Epithelial cell of proximal tubule (primary cell): ENCODE measurements around the gene OCA2. TPM values are rescaled to one million over a fixed set of nuclear protein-coding genes. Genes with fewer than 3 reads are reported as not detected.
"Not testable (repeated sequence)": the region's sequence is repeated elsewhere in the genome, so short reads cannot be mapped to it uniquely, and the experiment has no call there.

Source experiments
- DNase-seq: peaks from one replicate; pipeline ENCODE4 v3.0.0-alpha.2; 2011; ENCODE audit warnings: low read depth
- H3K4me3 ChIP-seq: 2 replicates; pipeline ENCODE4 v1.5.1; 2011; ENCODE audit warnings: low read depth, mild to moderate bottlenecking, low read length
- CTCF ChIP-seq: conservative IDR thresholded peaks from 2 replicates; pipeline ENCODE4 v1.5.1; 2012; ENCODE audit warnings: low read depth, mild to moderate bottlenecking, low read length
- total RNA-seq: library from RNA; depleted of rRNA; stranded (reverse); fragments of >200 nt; gene quantifications from 2 replicates; pipeline ENCODE4 v1.2.3, GENCODE V29; 2015

The OCA2 gene
- total RNA-seq, 1 donor from 2014 or later: not detected

DNA sequence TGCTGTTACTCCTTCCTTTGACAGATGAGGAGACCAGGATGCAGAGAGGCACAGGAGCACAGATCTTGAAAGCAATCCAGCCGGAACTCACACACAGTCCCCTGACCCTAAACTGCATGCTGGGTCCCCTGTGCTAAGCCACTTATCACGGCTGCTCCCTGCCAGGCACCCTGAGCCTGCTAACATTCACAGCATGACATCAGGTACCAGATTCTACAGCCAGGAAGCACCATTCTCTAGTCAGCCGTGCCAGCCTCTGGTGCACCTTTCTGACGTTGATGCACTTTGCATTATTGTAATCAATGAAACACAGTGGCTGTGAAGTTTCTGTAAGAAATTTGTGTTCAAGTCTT lies 247.3 kb downstream of the OCA2 start:
- H3K4me3 ChIP-seq: no peak overlapping the region
- DNase-seq: no peak
- no peak for TF ChIP-seq CTCF

DNA sequence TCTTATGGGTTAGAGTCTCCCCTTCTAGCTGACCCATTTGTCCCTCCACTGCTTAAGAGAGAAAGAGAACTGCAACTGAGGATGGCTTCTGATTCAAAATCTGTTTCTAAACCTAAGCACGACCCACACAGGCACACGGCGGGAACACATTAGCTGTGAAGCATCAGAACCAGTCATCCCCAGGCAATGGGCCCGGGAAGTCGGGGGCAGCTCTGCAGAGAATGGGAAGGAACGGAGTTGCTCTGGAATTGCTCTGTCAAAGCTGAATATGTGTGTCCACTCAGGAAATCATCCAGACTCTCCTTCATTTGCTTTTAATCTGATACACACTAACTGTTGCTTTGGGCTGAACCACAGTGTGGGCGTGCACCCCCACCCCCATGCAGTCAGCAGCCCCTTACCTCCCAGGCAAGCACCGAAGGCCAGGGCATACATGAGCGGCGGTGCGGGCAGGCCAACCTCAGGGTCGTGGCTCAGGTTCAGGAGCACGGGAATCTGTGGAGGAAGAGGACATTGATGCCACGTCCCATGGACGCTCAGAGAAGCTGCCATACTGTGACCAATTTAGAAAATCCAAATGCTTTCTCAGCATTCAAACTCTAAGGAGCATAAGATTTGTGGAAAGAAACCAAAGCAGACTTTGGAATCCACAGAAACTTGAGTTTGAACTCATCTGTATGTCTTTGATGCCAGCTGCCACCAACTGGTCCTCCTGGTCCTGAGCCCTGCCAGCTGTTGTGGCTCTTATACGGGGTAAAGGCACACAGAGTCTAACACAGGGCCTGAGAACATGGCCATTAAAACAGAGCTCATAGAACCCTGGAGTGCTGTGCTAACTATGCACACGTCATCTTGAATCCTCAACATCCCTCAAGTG lies 247.9 kb downstream of the OCA2 start:
- DNase-seq: no peak
- TF ChIP-seq CTCF: no peak
- no peak overlapping the region for H3K4me3 ChIP-seq

GRCh38 chr15:27850050-27850449 lies 249.1 kb downstream of the OCA2 start:
- no peak for TF ChIP-seq CTCF
- DNase-seq: no peak
- no peak overlapping the region for H3K4me3 ChIP-seq

- not testable (repeated sequence) for H3K4me3 ChIP-seq, DNase-seq
These were observed 250.2 kb downstream of the OCA2 start for GRCh38 chr15:27848936-27849335.

DNA sequence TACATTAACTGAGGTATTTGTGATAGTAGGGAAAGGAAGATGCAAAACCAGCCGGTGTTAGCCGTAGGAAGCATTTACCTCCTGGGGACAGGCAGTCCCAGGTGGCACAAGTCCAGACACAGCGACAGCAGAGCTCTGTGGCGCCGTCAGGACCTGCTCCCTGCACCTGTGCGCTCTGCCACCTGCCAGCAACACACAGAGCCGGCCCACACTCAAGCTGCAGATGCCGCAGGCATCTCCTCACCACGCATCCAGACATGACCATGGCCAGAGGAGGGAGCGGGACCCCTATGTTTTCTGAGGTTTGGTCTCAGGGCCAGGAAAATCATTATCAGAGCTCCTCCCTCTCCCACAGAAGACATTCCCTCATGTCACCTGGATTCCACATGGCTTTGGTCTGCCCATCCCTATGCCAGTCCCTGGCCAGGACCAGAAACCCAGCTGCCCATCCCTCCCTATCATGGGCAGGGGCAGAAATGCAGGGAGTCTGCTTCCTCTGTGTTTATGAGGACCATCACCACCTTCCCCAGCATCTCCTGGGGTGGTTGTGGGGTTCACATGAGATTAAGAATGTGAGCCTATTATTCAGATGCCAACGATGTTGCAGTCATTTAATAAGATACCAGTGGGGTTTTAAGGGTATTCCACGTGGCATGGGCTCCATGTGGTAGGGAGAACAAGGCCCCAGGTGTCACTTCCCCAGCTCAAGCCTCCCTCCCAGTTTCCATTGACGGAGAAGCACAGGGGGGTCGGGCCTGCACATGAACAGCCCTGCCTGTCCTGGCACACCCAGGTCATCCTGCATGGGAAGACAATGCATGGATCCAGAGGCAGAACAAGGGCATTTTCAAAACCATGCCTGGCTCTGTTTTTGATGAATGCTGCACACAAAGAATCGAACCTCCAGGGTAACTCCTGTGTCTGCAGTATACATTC lies 251.1 kb downstream of the OCA2 start:
- no peak overlapping the region for H3K4me3 ChIP-seq
- no peak for DNase-seq
- no peak for TF ChIP-seq CTCF

GRCh38 chr15:27846722-27847395 lies 252.3 kb downstream of the OCA2 start:
- DNase-seq: no peak
- no peak for TF ChIP-seq CTCF
- H3K4me3 ChIP-seq: no peak overlapping the region
